ELF-1 (cell line): Measurements from ENCODE around the gene C5orf34.
A peak's percentile ranks its signal among the peaks of the same experiment; 100 is the strongest.
"Not testable (repeated sequence)": the region's sequence is repeated elsewhere in the genome, so short reads cannot be mapped to it uniquely, and the experiment has no call there.

Source experiments
- DNase-seq: peaks from one replicate; pipeline ENCODE4 v3.0.0-alpha.2; 2016; ENCODE audit warnings: low read depth, low spot score

The C5orf34 gene

GRCh38 chr5:43514471-43514815, 505 bp downstream of the C5orf34 start:
- no peak for DNase-seq

- no peak for DNase-seq
These were observed 923 bp downstream of the C5orf34 start for GRCh38 chr5:43514025-43514424.

- DNase-seq, result not testable (repeated sequence)
These were observed 3.9 kb downstream of the C5orf34 start for GRCh38 chr5:43511062-43511461.

- no peak for DNase-seq
These were observed 16.4 kb downstream of the C5orf34 start for GRCh38 chr5:43498581-43498980.

GRCh38 chr5:43497311-43498104, 17.4 kb downstream of the C5orf34 start:
- DNase-seq, result no peak

- DNase-seq, result no peak
These were observed 23.6 kb downstream of the C5orf34 start for GRCh38 chr5:43491326-43491725.

GRCh38 chr5:43486353-43486752, 28.6 kb downstream of the C5orf34 start:
- no peak for DNase-seq

- DNase-seq, result no peak
These were observed 29.5 kb downstream of the C5orf34 start for GRCh38 chr5:43485406-43485805.

- peak; percentile 95 for DNase-seq
These were observed 30.7 kb downstream of the C5orf34 start for GRCh38 chr5:43484106-43484849.

- peak; percentile 90 for DNase-seq
These were observed 31.4 kb downstream of the C5orf34 start, which contains the start of gene TMEM267 for GRCh38 chr5:43483298-43484105. TSS of gene TMEM267 (minus strand) at chr5:43483865. CDS start at chr5:43453969, 29,896 bp downstream.

GRCh38 chr5:43482490-43483297, 32.3 kb downstream of the C5orf34 start:
- no peak for DNase-seq

- peak; percentile 34 for DNase-seq
These were observed 45.1 kb downstream of the C5orf34 start for GRCh38 chr5:43469671-43470391.

- no peak for DNase-seq
These were observed 47.8 kb downstream of the C5orf34 start for GRCh38 chr5:43467100-43467499.

- DNase-seq, result not testable (repeated sequence)
These were observed 49.5 kb downstream of the C5orf34 start for GRCh38 chr5:43465455-43465854.

- DNase-seq, result no peak
These were observed 53.9 kb downstream of the C5orf34 start for GRCh38 chr5:43461066-43461465.

- no peak for DNase-seq
These were observed 58.4 kb downstream of the C5orf34 start for GRCh38 chr5:43456556-43456955.

GRCh38 chr5:43441575-43441974, 73.4 kb downstream of the C5orf34 start:
- DNase-seq, result not testable (repeated sequence)

- DNase-seq, result no peak
These were observed 77.8 kb downstream of the C5orf34 start for GRCh38 chr5:43437062-43437660.
